GM23338 (cell line): ENCODE results near the gene TNFSF12. TPM values are rescaled to one million over a fixed set of nuclear protein-coding genes. Genes with fewer than 3 reads are reported as not detected.

Source experiments
- ATAC-seq: fragments of 200-7000 bp; cut with Tn5 transposase; 3 replicates; pipeline ENCODE4 v1.9.1; 2020
- DNase-seq: peaks from one replicate; pipeline ENCODE4 v3.0.0-alpha.2; 2015; ENCODE audit warnings: low spot score
- H2AFZ ChIP-seq: fragments of 200-600 bp; sonication (generic); 2 replicates; pipeline ENCODE4 v1.8.0; 2016; ENCODE audit warnings: antibody characterized with exemption, mild to moderate bottlenecking, moderate library complexity
- H3F3A ChIP-seq: fragments of 200-600 bp; sonication (generic); replicated peaks from 2 replicates; pipeline ENCODE4 v1.8.0; 2017; ENCODE audit warnings: antibody characterized with exemption, mixed run types, low read depth
- H3K27ac ChIP-seq: fragments of 200-600 bp; sonication (generic); 2 replicates; pipeline ENCODE4 v1.6.1; 2016; ENCODE audit warnings: low read depth
- H3K27me3 ChIP-seq: fragments of 200-600 bp; sonication (generic); 2 replicates; pipeline ENCODE4 v1.8.0; 2016; ENCODE audit warnings: mild to moderate bottlenecking, mixed run types, moderate library complexity; ENCODE audit not compliant: insufficient read depth
- H3K36me3 ChIP-seq: fragments of 200-600 bp; sonication (generic); 2 replicates; pipeline ENCODE4 v1.8.0; 2016; ENCODE audit warnings: mild to moderate bottlenecking; ENCODE audit not compliant: insufficient read depth
- H3K4me1 ChIP-seq: fragments of 200-600 bp; sonication (generic); 2 replicates; pipeline ENCODE4 v1.8.0; 2016; ENCODE audit warnings: mild to moderate bottlenecking, moderate library complexity; ENCODE audit not compliant: insufficient read depth
- H3K4me2 ChIP-seq: fragments of 200-600 bp; sonication (generic); 2 replicates; pipeline ENCODE4 v1.7.1; 2017; ENCODE audit warnings: mixed run types
- H3K4me3 ChIP-seq: fragments of 200-600 bp; sonication (generic); 2 replicates; pipeline ENCODE4 v1.6.1; 2016; ENCODE audit warnings: mixed run types
- H3K79me2 ChIP-seq: fragments of 200-600 bp; sonication (generic); replicated peaks from 2 replicates; pipeline ENCODE4 v1.8.0; 2017; ENCODE audit warnings: mild to moderate bottlenecking; ENCODE audit not compliant: insufficient read depth
- H3K9me2 ChIP-seq: fragments of 200-600 bp; sonication (generic); 2 replicates; pipeline ENCODE4 v1.8.0; 2017; ENCODE audit not compliant: insufficient read depth
- H4K20me1 ChIP-seq: fragments of 200-600 bp; sonication (generic); replicated peaks from 2 replicates; pipeline ENCODE4 v1.8.0; 2017; ENCODE audit warnings: mild to moderate bottlenecking; ENCODE audit not compliant: insufficient read depth
- H3K27ac Mint-ChIP-seq: 2 replicates; pipeline ENCODE4 v1.8.0; 2020; ENCODE audit warnings: inconsistent platforms, mild to moderate bottlenecking, moderate library complexity, mixed read lengths
- H3K27me3 Mint-ChIP-seq: 3 replicates; pipeline ENCODE4 v1.8.0; 2022; ENCODE audit warnings: low read depth, mild to moderate bottlenecking, moderate library complexity, mixed read lengths, inconsistent platforms; ENCODE audit not compliant: insufficient read depth, poor library complexity
- H3K36me3 Mint-ChIP-seq: 3 replicates; pipeline ENCODE4 v1.8.0; 2021; ENCODE audit warnings: low read depth, mild to moderate bottlenecking, inconsistent platforms, moderate library complexity, mixed read lengths
- H3K4me1 Mint-ChIP-seq: 3 replicates; pipeline ENCODE4 v1.8.0; 2020; ENCODE audit warnings: mild to moderate bottlenecking, inconsistent platforms, mixed read lengths
- H3K4me3 Mint-ChIP-seq: 3 replicates; pipeline ENCODE4 v1.8.0; 2021; ENCODE audit warnings: moderate library complexity, mild to moderate bottlenecking, inconsistent platforms, mixed read lengths
- H3K9me3 Mint-ChIP-seq: 3 replicates; pipeline ENCODE4 v1.8.0; 2020; ENCODE audit warnings: moderate library complexity, mild to moderate bottlenecking, inconsistent platforms, mixed read lengths
- CREB1 ChIP-seq: fragments of 250-450 bp; sonication (Bioruptor Pico); IDR thresholded peaks from 2 replicates; pipeline ENCODE4 v1.5.0; 2020; ENCODE audit warnings: low read depth, mild to moderate bottlenecking, moderate library complexity
- CTCF ChIP-seq, 2 experiments: fragments of 200-600 bp in 1 of 2; sonication (generic) in 1 of 2; conservative IDR thresholded peaks; 2 replicates each; pipeline versions ENCODE4 v1.5.1 to v1.6.1; 2016 to 2017; ENCODE audit warnings: antibody characterized with exemption in 2 of 2, low read depth in 2 of 2, mild to moderate bottlenecking in 2 of 2, moderate library complexity in 1 of 2
- ETS1 ChIP-seq: IDR thresholded peaks from 2 replicates; pipeline ENCODE4 v1.6.1; 2016; ENCODE audit warnings: antibody characterized with exemption
- EZH2 ChIP-seq: fragments of 200-600 bp; sonication (generic); IDR thresholded peaks from one replicate; pipeline ENCODE4 v1.8.0; 2017; ENCODE audit warnings: antibody characterized with exemption, mild to moderate bottlenecking, low read depth; ENCODE audit not compliant: unreplicated experiment
- EZH2phosphoT487 ChIP-seq: fragments of 200-600 bp; sonication (generic); IDR thresholded peaks from one replicate; pipeline ENCODE4 v1.8.1; 2018; ENCODE audit warnings: antibody characterized with exemption; ENCODE audit not compliant: unreplicated experiment
- JUNB ChIP-seq: IDR thresholded peaks from one replicate; pipeline ENCODE4 v1.6.1; 2016; ENCODE audit warnings: antibody characterized with exemption; ENCODE audit not compliant: unreplicated experiment
- NANOG ChIP-seq: IDR thresholded peaks from 2 replicates; pipeline ENCODE4 v1.6.1; 2016; ENCODE audit warnings: antibody characterized with exemption, borderline replicate concordance
- POLR2AphosphoS5 ChIP-seq: IDR thresholded peaks from 2 replicates; pipeline ENCODE4 v1.6.1; 2016; ENCODE audit warnings: antibody characterized with exemption, low read depth
- REST ChIP-seq: IDR thresholded peaks from one replicate; pipeline ENCODE4 v1.6.1; 2018; ENCODE audit warnings: antibody characterized with exemption; ENCODE audit not compliant: unreplicated experiment
- STAT1 ChIP-seq: IDR thresholded peaks from one replicate; pipeline ENCODE4 v1.6.1; 2016; ENCODE audit warnings: antibody characterized with exemption; ENCODE audit not compliant: unreplicated experiment
- ZNF114 ChIP-seq: fragments of 250-450 bp; sonication (Bioruptor Pico); IDR thresholded peaks from 2 replicates; pipeline ENCODE4 v1.5.0; 2020; ENCODE audit warnings: mild to moderate bottlenecking, moderate library complexity
- ZNF331 ChIP-seq: fragments of 250-450 bp; sonication (Bioruptor Pico); IDR thresholded peaks from 2 replicates; pipeline ENCODE4 v1.5.0; 2020; ENCODE audit warnings: low read depth, mild to moderate bottlenecking, moderate library complexity
- ZNF462 ChIP-seq: fragments of 250-450 bp; sonication (Bioruptor Pico); IDR thresholded peaks from 2 replicates; pipeline ENCODE4 v1.5.0; 2020; ENCODE audit warnings: mild to moderate bottlenecking, moderate library complexity
- polyA plus RNA-seq: library from polyadenylated mRNA; unstranded; fragments of >200 nt; fragmentation: Nextera tagmentation; extraction: Ambion mirVana; gene quantifications from 2 replicates; pipeline ENCODE4 v1.2.1, GENCODE V29; 2016
- total RNA-seq: library from RNA; depleted of rRNA; stranded (reverse); fragments of >200 nt; shearing (Covaris generic); gene quantifications from 2 replicates; pipeline ENCODE4 v1.2.3, GENCODE V29; 2014

TNFSF12 gene
- total and polyA plus RNA-seq, 2 experiments from 2014 or later, result 3.5 to 6.0 TPM

GRCh38 chr17:7544911-7545310 lies 3.9 kb upstream of the TNFSF12 start:
- peaks cover 13% of the 10 kb centered on the region for H3K27me3 Mint-ChIP-seq
- Histone ChIP-seq H3K79me2 (no peaks in the 10 kb centered on the region), H3K36me3 (no peaks in the 10 kb centered on the region), H3K9me2 (no peaks in the 10 kb centered on the region), H3K4me3 (no peak overlapping the region), H3K27ac (no peak overlapping the region), H2AFZ (no peak overlapping the region), H3K27me3 (peaks cover 13% of the 10 kb centered on the region), H3F3A (peaks cover 11% of the 10 kb centered on the region), H3K4me1 (peaks cover 5% of the 10 kb centered on the region; the same call in 1 of the 2 replicates), H4K20me1 (no peaks in the 10 kb centered on the region), H3K4me2 (no peak overlapping the region)
- no peak for DNase-seq
- no peak overlapping the region for H3K27ac Mint-ChIP-seq
- H3K9me3 Mint-ChIP-seq, result no peaks in the 10 kb centered on the region
- H3K36me3 Mint-ChIP-seq, result no peaks in the 10 kb centered on the region
- H3K4me1 Mint-ChIP-seq, result peaks cover 6% of the 10 kb centered on the region; the same call in 1 of the 3 replicates
- no peak for ATAC-seq
- no peak overlapping the region for H3K4me3 Mint-ChIP-seq
- TF ChIP-seq ZNF462 (CRISPR knock-in tag), result no peak
- TF ChIP-seq JUNB, result no peak
- TF ChIP-seq NANOG, result no peak
- no peak for TF ChIP-seq CTCF (conservative IDR thresholded peaks at IDR 0.05; ENCODE audit: low read depth in 2 of 2)
- TF ChIP-seq POLR2AphosphoS5, result no peak
- no peak for TF ChIP-seq ETS1
- TF ChIP-seq ZNF114 (CRISPR knock-in tag), result no peak
- no peak for TF ChIP-seq EZH2
- no peak for TF ChIP-seq ZNF331
- no peak for TF ChIP-seq CREB1
- no peak for TF ChIP-seq STAT1
- no peak for TF ChIP-seq REST
- no peak for TF ChIP-seq EZH2phosphoT487
